KOPT-K1 (cell line): ENCODE measurements around the gene PCBP3.
"Not testable (repeated sequence)": the region's sequence is repeated elsewhere in the genome, so short reads cannot be mapped to it uniquely, and the experiment has no call there.

Source experiments
- H3K27ac ChIP-seq: fragments of 200-600 bp; sonication (generic); 2 replicates; pipeline ENCODE4 v1.5.1; 2016; ENCODE audit warnings: antibody characterized with exemption, mild to moderate bottlenecking, low read depth, low read length; ENCODE audit not compliant: poor library complexity, severe bottlenecking
- H3K36me3 ChIP-seq: fragments of 200-600 bp; sonication (generic); 2 replicates; pipeline ENCODE4 v1.5.1; 2017; ENCODE audit warnings: antibody characterized with exemption, mild to moderate bottlenecking, low read length, moderate library complexity; ENCODE audit not compliant: insufficient read depth
- H3K9me3 ChIP-seq: fragments of 200-600 bp; sonication (generic); 2 replicates; pipeline ENCODE4 v1.5.1; 2017; ENCODE audit warnings: antibody characterized with exemption, low read length, mild to moderate bottlenecking; ENCODE audit not compliant: insufficient read depth, poor library complexity, severe bottlenecking

The PCBP3 gene

GRCh38 chr21:45825219-45825618 lies 181.7 kb downstream of the PCBP3 start:
- H3K27ac ChIP-seq: no peak overlapping the region
- no peaks in the 10 kb centered on the region for H3K9me3 ChIP-seq
- no peaks in the 10 kb centered on the region for H3K36me3 ChIP-seq

GRCh38 chr21:45826676-45827301 lies 183.3 kb downstream of the PCBP3 start:
- no peaks in the 10 kb centered on the region for H3K36me3 ChIP-seq
- no peaks in the 10 kb centered on the region for H3K9me3 ChIP-seq
- H3K27ac ChIP-seq: no peak overlapping the region

DNA sequence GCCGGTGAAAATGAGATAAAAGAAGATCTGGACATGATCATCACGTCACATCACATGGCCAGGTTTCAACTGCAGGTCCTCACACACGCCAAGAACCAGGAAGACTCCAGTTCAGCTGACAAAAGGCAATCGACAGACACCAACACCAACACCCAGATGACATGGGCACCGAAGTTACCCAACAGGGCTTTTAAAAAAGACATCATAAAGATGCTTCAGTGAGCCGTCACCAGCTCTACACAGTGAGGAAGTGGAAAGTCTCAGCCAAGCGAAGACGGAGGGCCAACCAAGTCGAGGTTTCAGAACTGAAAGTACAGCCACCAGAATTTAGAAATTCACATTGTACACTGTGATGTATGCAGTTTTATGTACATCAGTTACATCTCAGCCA lies 183.8 kb downstream of the PCBP3 start:
- no peaks in the 10 kb centered on the region for H3K9me3 ChIP-seq
- no peak overlapping the region for H3K27ac ChIP-seq
- no peaks in the 10 kb centered on the region for H3K36me3 ChIP-seq

DNA sequence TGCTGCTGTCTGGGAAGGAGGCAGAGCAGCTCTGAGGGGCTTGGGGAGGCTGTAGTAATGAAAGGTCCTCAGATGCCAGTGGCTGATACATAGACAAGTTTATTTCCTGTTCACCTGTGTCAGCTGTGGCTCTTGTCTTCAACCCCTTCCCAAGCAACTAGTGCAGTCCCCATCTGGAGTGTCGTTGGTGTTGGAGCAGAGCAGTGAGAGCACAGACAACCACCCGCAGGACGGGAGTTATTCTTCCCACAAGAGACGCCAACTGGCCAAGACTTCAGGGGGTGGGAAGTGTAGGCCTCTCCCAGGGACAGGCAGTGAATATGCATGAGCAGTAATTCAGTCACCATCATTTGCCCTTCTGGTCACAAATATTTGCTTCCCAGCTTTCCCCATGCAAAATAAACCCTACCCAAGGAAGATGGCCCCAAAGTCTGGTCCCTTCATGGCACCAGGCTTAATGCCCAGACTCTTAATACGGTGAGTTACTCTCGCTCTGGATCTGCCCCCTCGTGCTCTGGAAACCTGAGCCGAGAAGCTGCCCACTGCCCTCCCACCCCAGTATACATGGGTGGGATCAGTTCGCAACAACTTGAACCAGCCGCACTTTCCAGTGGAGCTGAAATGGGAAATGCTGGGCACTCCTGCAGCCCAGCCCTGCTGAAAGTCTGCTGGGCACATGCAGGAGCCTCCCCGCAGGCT lies 184.5 kb downstream of the PCBP3 start:
- Histone ChIP-seq H3K27ac (no peak overlapping the region), H3K9me3 (no peaks in the 10 kb centered on the region), H3K36me3 (no peaks in the 10 kb centered on the region)

- H3K27ac ChIP-seq: no peak overlapping the region
- no peaks in the 10 kb centered on the region for H3K9me3 ChIP-seq
- no peaks in the 10 kb centered on the region for H3K36me3 ChIP-seq
Observed at GRCh38 chr21:45828580-45829570, 185.3 kb downstream of the PCBP3 start.

- H3K27ac ChIP-seq: no peak overlapping the region
- H3K36me3 ChIP-seq: no peaks in the 10 kb centered on the region
Observed at GRCh38 chr21:45829668-45830067, 186.1 kb downstream of the PCBP3 start.

DNA sequence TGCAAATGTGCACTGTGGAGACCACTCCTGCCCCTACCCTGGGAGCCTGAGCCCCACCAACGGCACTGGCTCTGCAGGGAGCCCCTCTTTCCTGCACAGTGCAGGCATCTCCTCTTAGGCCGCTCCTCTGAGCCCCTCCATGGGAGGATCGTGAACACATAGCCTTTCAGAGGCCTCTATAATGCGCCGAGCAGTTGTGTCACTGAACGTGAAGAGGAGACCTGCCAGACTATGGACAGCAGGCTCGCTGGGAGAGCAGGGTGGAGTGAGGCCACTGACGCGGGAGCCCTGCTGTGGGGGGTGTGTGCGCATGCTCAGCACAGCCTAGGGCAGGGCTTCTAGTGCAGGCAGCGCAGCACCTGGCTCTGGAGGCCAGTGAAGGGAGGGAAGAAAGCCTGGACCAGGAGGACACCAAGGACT lies 186.7 kb downstream of the PCBP3 start:
- no peaks in the 10 kb centered on the region for H3K36me3 ChIP-seq
- no peaks in the 10 kb centered on the region for H3K9me3 ChIP-seq
- H3K27ac ChIP-seq: no peak overlapping the region

More at GRCh38 chr21:45829668-45830067, 186.1 kb downstream of the PCBP3 start:
- no peaks in the 10 kb centered on the region for H3K9me3 ChIP-seq

- Histone ChIP-seq H3K9me3 (no peaks in the 10 kb centered on the region), H3K27ac (no peak overlapping the region)
Observed at GRCh38 chr21:45830720-45831366, 187.3 kb downstream of the PCBP3 start.

DNA sequence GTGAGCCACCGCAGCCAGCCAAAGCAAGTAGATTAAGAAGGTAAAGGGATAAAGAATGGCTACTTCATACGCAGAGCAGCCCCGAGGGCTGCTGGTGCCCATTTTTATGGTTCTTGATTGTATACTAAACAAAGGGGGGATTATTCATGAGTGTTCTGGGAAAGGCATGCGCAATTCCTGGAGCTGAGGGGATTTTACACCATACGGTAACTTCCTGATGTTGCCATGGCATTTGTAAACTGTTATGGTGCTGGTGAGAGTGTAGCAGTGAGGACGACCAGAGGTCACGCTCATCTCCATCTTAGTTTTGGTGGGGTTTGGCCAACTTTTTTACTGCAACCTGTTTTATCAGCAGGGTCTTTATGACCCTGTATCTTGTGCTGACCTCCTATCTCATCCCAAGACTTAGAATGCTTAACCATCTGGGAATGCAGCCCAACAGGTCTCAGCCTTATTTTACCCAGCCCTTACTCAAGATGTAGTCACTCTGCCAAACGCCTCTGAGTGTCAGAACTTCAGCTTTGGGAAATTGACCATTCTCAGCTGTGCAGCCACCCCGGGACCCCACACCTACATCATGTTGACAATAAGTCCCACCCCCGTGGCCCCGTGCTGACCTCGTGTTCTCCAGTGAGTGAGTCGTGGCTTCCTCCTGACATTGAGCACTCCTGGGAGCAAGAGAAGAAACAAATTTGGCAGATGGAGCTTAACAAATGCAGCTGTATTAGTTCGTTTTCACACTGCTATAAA lies 188.6 kb downstream of the PCBP3 start:
- Histone ChIP-seq H3K27ac (no peak overlapping the region), H3K9me3 (no peaks in the 10 kb centered on the region), H3K36me3 (no peaks in the 10 kb centered on the region)

More at GRCh38 chr21:45830720-45831366, 187.3 kb downstream of the PCBP3 start:
- H3K36me3 ChIP-seq: no peaks in the 10 kb centered on the region

DNA sequence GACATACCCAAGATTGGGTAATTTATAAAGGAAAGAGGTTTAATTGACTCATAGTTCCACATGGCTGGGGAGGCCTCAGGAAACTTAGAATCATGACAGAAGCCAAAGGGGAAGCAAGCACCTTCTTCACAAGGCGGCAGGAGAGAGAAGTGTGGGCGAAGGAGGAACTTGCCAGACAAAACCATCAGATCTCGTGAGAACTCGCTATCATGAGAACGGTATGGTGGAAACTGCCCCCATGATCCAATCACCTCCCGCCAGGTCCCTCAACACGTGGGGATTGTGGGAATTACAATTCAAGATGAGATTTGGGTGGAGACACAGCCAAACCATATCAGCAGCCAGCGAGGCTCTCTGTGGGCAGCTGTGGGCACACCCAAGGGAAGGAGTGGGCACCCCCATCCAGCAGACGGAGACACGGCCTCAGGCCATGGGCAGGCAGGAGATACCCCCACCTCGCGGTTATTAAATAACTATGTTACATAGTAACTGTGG lies 189.3 kb downstream of the PCBP3 start:
- not testable (repeated sequence) for H3K9me3 ChIP-seq, H3K27ac ChIP-seq, H3K36me3 ChIP-seq

- Histone ChIP-seq H3K27ac (no peak overlapping the region), H3K36me3 (no peaks in the 10 kb centered on the region), H3K9me3 (no peaks in the 10 kb centered on the region)
Observed at GRCh38 chr21:45833414-45833813, 189.9 kb downstream of the PCBP3 start.

DNA sequence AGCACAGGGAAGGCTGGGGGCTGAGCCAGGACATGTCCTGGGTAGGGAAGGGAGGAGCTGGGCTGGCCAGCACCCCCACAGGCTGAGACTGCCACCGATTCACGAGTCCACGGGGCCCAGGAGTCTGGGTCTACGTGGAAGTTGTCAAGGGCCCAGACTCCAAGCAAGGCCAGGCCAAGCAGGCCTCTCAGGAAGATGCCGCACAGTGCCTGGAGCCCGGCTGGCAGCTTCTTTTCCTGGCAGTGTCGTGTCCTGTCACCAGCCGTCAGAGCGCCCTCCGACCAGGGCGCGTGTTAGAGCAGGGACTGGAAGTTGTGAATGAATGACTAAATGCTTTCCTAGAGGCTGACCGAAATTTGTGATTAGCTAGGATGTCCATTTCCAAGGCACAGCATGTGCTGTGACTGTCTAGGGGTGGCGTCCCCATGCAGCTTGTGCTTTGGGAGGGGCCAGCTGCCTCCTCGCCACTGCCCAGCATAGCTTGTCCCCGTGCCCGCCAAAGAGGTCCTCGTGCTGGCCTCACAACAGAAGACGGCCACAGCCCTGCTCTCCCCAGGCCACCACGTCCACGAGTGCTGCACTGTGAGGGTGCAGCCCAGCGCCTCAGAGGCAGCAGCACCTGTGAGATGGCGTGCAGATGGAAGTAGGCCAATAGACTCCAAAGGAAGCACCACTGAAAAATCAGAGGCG lies 190.6 kb downstream of the PCBP3 start:
- Histone ChIP-seq H3K36me3 (no peaks in the 10 kb centered on the region), H3K9me3 (no peaks in the 10 kb centered on the region), H3K27ac (no peak overlapping the region)

DNA sequence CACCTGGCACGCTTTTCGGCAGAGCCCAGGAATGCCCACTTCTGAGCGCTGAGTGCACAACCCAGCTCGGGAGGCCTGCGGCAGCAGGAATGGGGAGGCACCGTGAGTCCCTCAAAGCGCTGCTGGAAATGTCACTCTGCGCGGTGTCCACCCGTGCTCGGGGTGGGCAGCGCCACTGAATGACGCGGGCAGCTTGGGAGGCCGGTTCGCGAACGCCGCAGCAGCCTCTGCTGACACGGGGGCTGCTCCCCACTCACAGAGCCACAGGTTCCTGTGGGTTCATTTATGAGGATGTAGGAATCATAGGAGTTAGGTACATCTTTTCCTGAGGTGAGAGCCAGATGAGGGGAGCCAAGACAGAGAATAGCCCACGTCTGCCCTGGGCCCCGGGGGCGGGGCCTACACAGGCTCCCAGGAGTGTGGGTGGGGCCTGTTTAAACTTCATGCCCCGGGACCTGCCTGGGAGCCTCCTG lies 191.3 kb downstream of the PCBP3 start:
- Histone ChIP-seq H3K27ac (no peak overlapping the region), H3K36me3 (no peaks in the 10 kb centered on the region), H3K9me3 (no peaks in the 10 kb centered on the region)
